ENCODE results near the gene TFPI2.

TFPI2 gene

DNA sequence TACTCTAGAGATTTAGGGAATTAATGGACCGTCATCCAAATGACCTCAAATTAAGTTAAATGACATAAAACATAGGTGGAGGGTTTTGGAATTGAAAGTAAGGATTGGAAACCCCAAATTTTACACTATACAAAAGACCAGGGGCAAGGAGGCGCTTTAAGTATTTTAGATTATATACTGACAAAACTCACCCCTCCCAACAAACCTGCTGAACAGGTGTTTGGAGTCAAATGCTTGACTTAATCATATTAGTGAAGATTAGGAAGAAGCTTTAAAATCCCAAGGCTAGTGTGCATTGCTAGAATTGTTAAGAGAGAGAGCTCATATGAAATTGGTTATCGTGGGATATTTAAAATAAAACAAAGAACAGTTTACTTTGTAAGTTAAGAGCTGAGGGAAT, 15.7 kb upstream of the TFPI2 start, which contains the start of gene GNGT1:
GNGT1 (plus strand) TSS at position 301 of the 400 bp plus-strand sequence. CDS start 180 bp downstream, outside the sequence.
- no peak for DNase-seq

DNA sequence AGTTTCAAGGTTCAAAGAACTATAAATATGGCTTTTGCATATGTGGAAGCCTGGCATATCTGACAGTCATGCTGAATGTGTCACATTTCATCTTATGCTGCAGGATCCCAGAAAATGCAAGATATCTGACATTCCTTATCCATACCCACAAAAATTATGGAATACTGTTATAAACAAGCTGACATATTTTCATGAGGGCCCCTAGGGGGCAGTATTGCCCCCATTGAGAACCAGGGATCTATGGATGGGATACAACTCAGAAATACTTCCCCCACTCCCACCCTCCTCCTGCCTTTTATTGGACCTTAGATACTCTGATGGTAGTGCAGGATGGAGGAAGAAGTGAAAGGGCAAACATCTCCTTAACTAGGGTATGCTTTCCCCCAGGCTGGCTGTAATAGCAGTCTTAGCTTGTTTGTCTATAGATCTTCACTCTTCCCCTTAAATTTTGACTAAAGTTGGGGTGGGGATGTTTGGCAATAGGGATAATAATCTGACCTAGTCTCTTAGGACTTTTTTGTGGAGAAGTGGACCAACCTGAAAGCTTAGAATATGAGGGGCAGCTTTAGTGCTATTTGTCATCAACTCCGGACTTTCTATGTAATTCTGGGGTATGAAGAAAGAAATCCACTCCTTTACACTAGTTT, 12.3 kb upstream of the TFPI2 start:
- peak; percentile 73 for DNase-seq

DNA sequence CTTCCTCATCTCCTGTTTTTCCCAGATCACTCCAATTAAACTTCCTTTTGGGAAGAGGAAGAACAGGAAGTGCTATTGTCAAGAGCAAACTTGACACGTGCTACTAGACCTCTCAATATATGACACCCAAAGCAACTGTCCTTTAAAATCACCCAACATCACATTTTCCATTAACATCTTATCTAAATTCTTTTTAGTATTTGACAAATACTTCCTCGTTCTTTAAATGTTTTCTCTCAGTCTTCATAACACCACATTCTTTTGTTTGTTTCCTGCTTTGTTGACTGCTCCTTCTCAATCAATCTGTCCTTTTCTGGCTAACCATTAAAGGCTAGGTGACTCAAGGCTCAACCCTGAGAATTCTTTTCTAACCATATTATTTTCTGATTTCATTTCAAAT, 7.1 kb upstream of the TFPI2 start:
- no peak for DNase-seq

DNA sequence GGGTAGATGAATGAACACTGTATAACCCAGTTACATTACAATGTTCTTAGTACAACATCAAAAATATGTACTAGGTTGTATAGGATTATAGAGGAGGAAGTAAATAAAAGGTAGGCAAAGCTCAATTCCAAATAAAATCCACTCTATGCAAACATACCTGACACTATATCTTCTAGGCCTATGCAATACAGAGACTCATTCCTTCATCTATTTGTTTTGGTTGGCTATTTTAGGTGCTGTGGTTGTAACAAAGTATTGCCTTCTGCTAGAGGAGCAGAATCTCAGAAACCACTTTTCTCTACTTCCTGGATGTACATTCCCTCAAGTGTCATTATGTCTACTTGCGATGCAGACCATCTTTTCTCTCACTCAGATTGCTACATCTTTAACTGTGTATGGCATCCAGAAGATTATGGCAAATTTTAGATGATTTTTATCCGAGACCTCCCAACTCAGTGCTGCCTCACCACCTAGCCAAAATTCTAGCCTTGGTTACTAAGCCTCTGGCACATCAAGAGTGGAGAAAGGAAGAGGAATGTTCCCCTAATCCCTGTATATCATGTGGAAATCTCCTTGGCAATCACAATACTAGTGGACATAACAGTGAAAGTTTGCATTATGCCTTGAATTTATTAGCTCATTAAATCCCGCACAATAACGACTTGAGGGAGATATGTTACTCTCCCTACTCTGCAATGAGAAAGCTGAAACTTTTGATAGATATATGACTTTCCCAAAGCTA, 5.5 kb upstream of the TFPI2 start:
- DNase-seq, result no peak

- DNase-seq, result no peak
Observed at GRCh38 chr7:93894966-93895640, 4.5 kb upstream of the TFPI2 start.

DNA sequence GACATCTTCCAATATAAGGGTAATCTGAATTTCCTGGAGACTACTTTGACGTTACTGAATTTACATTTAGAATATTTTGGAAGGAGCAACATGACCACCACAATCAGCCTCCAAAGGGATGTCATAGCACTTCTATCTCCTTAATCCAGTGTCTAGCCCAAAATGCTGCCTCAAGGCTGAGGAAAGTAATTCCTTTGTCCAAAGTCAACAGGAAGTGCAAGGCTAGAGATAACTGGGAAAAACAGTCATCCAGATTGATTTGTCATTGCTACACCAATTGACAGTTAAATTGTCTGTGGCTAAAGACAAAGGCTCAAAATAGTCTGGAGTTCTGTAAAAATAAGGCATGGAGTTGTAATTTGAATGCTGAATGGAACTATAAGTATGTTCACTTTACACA, 3.9 kb upstream of the TFPI2 start:
- DNase-seq, result no peak

DNA sequence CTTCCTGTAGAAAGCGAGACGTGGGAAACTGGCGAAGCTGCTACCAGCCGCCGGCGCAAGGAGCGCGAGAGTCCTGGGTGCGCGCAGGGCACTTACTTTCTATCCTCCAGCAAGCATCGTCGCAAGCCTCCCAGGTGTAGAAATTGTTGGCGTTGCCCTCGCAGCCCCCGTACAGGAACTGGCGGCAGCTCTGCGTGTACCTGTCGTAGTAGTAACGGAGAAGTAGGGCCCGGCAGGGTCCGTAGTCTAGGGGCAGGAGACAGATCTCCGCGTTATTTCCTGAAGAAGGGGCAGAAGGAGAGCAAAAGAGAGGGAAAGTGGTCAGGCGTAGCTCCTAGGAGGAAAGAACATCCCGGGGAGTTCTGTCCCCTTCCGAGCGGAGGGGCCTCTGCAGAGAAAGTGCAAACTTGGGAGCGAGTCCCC, 501 bp downstream of the TFPI2 start:
- DNase-seq, result peak; percentile 36

- peak; percentile 59 for DNase-seq
Observed at GRCh38 chr7:93889261-93889660, 1.3 kb downstream of the TFPI2 start.

GRCh38 chr7:93884541-93884940, 6.0 kb downstream of the TFPI2 start:
- DNase-seq, result no peak

- no peak for DNase-seq
Observed at GRCh38 chr7:93883917-93884345, 6.6 kb downstream of the TFPI2 start.

DNA sequence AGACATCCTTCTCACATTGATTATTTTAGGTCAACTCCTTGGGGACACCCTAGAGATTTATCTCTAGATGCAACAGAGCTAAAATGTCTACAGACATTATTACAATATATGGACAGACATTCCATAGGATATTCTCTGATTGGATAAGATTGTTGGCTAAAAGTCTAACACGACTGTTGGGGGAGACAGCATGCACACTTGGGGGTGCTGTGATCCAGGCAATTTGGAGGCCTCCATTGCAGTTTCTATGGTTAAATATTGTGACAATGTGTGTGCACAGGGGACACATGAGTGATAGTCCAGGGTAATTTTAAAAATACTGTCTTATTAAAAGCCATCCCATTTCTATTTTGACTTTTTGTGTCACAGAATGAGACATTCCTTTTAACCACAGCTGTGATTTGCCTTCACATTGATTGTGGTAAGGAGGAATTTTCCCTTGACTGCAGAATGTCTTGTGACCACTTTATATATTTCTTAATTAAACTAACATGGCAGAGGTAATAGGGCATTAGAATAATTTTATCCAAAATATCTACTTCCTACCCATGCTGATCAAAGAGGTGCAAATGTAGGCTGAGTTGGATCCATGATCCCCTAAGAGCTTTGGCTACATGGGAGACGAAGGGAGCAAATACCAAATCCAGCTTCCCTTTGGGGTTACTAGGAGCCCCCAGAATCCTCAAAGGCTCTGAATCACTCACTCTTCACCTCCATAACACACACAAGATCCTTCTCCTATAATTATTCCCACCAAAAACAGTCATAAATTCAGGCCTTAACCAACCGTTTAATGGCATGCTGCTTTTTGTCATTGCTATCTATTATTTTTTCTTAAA, 7.3 kb downstream of the TFPI2 start:
- DNase-seq, result no peak

GRCh38 chr7:93882468-93882867, 8.1 kb downstream of the TFPI2 start:
- DNase-seq, result peak; percentile 56

GRCh38 chr7:93879356-93879755, 11.2 kb downstream of the TFPI2 start:
- no peak for DNase-seq

DNA sequence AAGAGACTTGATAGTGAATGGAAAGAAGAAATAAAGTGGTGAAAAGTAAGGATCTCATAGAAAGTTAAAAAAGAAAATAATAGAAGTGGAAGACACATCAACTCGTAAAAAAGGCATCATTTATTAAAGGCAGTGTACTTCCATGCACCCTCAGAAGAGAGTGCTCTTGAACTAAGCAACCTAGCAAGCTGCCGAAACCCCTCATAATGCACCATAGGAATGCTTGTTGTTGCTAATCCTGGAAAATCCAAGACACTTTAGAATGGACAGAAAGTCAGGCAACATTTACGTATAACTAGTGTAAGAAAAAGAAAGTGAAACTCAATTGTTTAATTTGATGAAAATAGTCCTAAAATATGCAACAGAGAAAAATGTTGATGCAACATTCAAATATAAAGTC, 12.8 kb downstream of the TFPI2 start:
- no peak for DNase-seq

DNA sequence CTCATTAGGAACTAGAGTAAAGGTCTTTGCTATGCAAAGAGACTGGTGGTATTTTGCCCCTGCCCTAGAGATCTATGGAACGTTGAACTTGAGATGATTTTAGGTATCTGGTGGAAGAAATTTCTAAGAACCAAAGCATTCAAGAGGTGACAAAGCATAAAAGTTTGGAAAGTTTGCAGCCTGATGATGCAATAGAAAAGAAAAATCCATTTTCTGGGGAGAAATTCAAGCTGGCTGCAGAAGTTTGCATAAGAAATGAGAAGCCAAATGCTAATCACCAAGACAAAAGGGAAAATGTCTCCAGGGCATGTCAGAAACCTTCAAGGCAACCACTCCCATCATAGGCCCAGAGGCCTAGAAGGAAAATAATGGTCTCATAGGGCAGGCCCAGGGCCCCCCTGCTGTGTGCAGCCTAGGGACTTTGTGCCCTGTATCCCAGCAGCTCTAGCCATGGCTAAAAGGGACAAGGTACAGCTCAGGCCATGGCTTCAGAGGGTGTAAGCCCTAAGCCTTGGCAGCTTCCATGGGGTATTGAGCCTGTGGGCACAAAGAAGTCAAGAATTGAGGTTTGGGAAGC, 16.5 kb downstream of the TFPI2 start:
- no peak for DNase-seq

DNA sequence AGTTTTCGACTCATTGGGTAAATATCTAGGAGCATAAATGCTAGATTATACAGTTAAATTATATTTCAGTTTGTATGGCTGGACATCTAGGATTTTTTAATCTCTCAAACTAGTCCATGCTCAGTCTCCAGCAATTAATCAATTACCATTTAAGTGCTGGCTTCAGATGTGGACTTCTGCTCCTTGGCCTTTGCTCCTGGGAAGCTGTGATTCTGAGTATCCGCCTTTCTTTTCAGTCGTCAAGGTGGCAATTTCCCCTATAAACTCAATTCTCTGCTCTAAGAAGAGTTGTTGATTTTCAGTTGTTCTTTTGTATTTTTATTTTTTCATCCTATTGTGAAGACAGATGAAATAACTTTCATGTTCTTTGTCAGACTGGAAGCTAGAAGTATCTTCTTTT, 23.7 kb downstream of the TFPI2 start:
- DNase-seq, result no peak

- DNase-seq, result no peak
Observed at GRCh38 chr7:93862651-93863050, 27.9 kb downstream of the TFPI2 start.

GRCh38 chr7:93861325-93861949, 29.1 kb downstream of the TFPI2 start:
- DNase-seq, result no peak

DNA sequence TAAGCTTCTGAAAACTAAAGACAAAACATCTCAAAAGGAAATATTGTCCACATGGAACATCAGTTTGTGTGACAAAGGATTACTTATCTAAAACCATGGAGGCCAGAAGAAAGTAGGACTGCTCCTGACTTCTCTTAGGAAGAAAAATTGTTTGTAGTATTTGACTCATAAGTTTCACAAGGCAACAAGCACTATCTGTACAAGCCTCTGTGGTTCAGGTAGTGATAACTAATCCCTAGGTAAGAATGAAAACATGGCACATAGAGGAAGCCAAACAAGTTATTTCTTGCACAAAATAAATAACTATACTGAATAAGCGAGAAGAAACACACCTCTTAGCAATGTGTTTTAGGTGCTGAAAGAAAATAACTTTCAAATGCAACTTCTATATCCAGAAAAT, 30.3 kb downstream of the TFPI2 start:
- no peak for DNase-seq

DNA sequence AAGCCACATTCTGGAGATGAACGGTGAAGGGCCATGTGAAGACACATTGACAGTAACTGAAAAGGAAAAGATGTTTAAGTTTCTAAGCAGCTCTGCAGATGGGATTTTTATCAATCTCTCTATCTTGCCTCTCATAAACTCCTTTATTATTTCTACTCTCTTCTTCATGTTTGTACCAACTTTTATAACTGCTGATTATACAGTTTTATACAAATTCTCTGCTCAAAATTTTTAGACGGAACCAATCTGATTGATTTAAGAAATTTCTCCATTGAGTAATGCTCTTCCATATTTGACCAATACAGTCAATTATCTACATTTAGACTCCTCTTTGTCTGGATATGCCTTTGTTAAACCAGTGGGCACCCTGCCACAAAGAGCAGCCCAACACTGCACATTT, 31.7 kb downstream of the TFPI2 start:
- no peak for DNase-seq

DNA sequence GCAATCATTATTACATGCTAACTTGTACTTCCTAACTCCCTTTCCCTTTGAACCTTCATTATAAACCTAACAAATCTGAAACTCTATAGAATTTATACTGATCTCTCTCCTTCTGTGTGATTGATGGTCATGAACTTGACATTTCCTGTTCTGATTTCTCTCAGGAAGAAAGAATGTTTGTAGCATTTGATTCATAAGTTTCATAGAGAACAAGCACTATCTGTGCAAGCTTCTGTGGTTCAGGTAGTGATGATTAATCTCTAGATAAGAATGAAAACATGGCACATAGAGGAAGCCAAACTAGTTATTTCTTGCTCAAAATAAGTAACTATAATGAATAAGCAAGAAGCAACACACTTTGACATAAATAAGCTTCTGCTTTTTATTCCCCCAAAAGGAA, 34.2 kb downstream of the TFPI2 start:
- peak; percentile 28 for DNase-seq

DNA sequence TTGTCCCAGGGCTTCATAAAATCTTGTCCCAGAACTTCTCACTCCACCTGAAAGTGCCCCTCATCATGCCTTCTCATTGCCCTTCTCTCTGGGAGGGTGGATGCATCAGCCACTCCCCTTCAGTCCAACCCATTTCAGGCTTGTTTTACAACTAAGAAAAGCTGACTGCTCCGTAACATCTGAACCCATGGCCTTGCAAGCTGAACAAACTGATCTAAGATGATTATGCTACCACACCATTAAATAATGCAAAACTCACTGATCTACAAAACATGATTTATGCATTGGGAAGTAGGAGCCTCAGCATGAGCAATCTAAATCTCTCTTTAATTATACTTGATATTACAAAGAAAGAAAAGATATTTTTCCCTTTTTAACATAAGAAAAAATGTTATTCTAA, 34.8 kb downstream of the TFPI2 start:
- DNase-seq, result no peak
